Subcutaneous adipose tissue (tissue), 4 donors: ENCODE results near the gene CCSAP. TPM values are rescaled to one million over a fixed set of nuclear protein-coding genes. Genes with fewer than 3 reads are reported as not detected.

ENCODE experiments used
- total RNA-seq, 4 donors: library from RNA; depleted of rRNA; stranded (reverse); fragments of >200 nt; gene quantifications; one replicate each; pipeline ENCODE4 v1.1.0, GENCODE V29; 2016
- TF ChIP-seq, protein P1 (sequence below): fragments of 450-650 bp; IDR thresholded peaks from one replicate; pipeline ENCODE4 v1.5.1; 2016; ENCODE audit warnings: low read depth, mild to moderate bottlenecking, control low read depth, antibody characterized with exemption, moderate library complexity

The CCSAP gene
- total RNA-seq, 4 donors from 2014 or later, result 5.4 to 15.6 (median 7.1) TPM

DNA sequence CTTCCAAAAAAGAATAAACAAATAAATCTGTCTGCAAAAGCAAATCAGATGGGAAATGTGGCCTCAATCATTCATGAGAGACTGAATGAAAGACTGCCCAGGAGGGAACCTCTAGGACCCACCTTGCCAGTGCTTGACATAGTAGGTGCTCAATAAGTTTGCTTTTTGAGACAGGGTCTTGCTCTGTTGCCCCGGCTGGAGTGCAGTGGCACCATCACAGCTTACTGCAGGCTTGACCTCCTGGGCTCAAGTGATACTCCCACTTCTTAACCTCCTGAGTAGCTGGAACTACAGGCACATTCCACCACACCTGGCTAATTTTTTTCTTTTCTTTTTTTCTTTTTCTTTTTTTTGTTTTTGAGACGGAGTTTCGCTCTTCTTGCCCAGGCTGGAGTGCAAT, 40.3 kb upstream of the CCSAP start:
- TF ChIP-seq, protein P1, sequence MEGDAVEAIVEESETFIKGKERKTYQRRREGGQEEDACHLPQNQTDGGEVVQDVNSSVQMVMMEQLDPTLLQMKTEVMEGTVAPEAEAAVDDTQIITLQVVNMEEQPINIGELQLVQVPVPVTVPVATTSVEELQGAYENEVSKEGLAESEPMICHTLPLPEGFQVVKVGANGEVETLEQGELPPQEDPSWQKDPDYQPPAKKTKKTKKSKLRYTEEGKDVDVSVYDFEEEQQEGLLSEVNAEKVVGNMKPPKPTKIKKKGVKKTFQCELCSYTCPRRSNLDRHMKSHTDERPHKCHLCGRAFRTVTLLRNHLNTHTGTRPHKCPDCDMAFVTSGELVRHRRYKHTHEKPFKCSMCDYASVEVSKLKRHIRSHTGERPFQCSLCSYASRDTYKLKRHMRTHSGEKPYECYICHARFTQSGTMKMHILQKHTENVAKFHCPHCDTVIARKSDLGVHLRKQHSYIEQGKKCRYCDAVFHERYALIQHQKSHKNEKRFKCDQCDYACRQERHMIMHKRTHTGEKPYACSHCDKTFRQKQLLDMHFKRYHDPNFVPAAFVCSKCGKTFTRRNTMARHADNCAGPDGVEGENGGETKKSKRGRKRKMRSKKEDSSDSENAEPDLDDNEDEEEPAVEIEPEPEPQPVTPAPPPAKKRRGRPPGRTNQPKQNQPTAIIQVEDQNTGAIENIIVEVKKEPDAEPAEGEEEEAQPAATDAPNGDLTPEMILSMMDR, result no peak

DNA sequence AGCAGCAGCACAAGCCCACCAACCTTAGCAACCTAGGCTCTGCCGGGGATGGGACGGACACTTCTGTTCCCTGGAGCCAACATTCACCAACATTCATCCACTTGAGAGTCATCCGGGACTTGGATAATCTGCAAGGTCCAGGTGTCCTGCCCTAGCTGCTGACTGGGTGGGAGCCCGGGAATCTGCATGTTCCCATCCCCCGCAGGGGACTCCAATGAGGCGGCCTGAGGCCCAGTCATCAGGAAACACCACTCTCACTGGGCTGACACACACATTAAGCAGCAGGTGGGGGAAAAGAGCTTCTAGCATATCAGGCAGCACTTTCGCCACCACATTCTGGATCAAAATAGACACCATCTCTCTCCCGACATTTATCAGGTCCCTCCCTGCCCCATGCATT, 38.4 kb upstream of the CCSAP start:
- TF ChIP-seq, protein P1, result no peak

GRCh38 chr1:229380536-229381160, 37.8 kb upstream of the CCSAP start:
- TF ChIP-seq, protein P1, result no peak

GRCh38 chr1:229379846-229380245, 37.0 kb upstream of the CCSAP start:
- TF ChIP-seq, protein P1, result no peak

- TF ChIP-seq, protein P1, result no peak
These were observed 35.9 kb upstream of the CCSAP start for GRCh38 chr1:229378586-229379367.

- TF ChIP-seq, protein P1, result no peak
These were observed 34.6 kb upstream of the CCSAP start for GRCh38 chr1:229377429-229377828.

DNA sequence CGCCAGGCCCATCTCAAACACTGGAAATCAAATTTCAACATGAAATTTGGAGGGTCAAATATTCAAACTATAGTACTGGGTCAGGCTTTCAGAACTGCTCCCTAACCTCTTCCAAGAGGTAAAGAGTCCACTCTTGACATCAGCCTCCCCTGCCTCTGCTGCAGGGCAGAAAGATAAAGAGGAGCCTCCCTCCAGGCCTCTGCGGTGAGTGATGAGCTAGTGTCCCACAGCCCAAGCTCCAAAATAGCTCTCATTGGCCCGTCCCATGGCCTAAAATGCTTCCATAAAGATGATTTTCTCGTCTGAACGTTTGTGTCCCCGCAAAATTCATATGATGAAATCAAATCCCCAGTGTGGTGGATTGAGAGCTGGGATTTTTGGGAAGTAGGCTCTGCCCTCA, 33.7 kb upstream of the CCSAP start:
- TF ChIP-seq, protein P1, result no peak
